GM19467 (cell line): ENCODE measurements around the gene ASTN2.

ENCODE experiments used
- ATAC-seq: cut with Tn5 transposase; IDR thresholded peaks from one replicate; pipeline ENCODE4 v1.9.1; 2021; ENCODE audit warnings: mild to moderate bottlenecking, moderate library complexity; ENCODE audit not compliant: unreplicated experiment

The ASTN2 gene

GRCh38 chr9:117368684-117369230 is 46.1 kb downstream of the ASTN2 start:
- no peak for ATAC-seq

DNA sequence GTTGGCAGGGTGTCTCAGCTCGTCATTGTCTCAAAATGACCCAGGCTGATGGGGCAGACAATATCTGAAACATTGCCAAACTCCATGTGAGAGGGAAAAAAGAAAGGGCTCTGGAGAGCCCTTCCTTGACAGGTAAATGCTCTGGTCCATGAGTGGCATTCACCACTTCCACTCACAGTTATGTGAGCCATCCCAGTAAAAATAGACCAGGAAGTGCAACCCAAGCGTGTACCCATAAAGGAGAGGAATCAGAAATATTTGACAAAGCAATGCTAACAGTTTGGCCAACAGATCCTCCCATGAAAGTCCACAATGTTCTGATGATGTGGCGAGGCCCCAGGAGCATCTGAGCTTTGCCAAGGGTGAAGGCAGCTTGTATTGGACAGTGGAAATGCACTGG is 49.4 kb downstream of the ASTN2 start:
- ATAC-seq = no peak

DNA sequence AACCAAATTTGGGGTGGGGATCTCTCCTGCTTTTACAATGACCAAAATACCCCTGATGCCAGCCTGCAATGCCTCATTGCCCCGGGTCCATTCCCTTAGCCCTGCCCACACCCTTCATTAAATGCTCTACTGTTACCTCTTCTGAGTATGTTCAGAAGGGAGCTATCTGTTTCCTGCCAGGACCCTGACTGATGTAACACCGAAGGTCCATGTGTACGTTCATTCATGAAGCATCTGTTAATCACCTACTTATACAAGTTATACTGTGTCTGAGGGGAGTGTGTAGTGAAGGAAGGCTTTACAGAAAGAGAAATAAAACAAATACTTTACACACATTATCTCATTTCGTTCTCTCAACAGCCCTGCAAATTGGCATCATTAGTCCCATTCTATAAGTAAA is 51.9 kb downstream of the ASTN2 start:
- ATAC-seq = no peak

DNA sequence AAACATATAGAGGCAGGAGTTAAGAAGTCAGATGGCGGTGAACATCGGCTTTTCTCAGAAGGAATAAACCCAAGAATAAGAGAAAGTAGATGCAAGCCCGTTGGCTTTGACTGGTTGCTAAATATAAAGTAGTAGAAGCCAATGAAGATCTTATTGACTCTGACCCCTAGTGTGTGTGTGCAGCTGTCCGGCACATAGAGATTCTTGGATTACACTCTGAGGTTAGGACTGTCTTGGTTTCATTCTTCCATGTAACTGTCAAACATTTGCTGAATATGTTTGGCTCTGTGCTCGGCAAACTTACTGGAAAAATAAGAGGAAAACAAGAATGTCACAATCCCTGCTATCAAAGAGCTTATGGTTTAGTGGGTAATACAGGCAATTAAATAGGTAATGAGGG is 54.9 kb downstream of the ASTN2 start:
- no peak for ATAC-seq

DNA sequence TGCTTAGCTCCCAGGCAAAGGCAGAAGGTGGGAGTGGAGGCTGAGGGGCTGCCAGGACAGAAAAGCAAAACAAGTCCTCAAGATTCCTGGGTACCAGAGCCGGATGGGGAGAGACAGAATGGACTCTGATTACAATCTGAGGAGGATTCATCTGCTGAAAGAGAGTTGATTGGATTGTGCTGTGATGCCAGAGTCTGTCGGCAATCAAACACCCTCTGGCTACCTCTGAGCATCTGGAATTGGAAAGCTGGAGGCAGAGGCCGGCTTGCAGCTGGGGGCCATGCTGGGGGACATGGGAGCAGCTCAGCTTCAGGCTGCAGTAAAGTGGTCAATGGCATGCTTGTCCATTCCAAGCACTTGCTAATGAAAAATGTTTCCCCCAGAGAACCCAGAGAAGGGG is 59.3 kb downstream of the ASTN2 start:
- ATAC-seq = no peak

DNA sequence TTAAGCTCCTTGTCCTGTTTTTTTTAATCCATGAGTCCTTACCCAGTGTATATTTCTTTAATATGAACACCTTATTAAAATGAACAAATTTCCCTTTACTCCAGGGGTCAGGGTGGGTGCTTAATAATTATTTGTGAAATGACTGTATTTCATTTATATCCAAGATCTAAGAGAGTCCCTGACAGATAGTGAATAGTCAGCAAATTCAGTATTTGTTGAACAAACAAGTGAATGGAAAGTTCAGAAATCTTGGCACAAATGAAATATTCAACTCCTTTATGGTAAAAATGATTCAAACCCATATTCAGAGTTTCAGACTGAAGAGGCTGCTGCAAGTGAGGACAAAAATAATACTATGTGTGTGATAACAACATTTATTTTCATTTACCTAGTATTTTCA is 59.9 kb downstream of the ASTN2 start:
- ATAC-seq = no peak

DNA sequence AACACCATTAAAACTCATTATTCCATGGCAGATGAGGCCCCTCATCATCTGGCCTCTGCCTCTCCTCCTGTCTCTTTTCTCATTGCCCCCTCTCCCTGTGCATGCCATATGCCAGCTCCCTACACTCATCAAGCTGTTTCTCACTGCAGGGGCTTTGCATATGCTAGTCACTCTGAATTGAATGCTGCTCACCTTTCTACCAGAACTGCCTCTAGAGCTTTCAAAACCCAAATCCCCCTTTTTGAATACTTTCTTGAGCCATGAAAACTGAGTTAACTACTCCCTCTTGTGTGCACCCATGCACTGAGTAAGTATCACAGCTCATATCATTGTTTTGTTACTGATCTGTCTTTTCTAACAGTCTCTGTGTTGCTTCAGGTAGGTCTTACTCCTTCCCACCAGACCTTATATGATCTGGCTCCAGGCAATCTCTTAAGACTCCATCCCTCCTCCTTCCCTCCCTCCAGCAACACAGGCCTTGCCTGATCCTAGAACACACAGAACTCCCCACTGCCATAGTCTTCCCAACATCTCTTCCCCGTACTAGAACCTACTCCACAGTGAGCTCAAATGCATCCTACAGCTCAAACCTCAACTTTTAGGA is 60.5 kb downstream of the ASTN2 start:
- ATAC-seq = no peak

DNA sequence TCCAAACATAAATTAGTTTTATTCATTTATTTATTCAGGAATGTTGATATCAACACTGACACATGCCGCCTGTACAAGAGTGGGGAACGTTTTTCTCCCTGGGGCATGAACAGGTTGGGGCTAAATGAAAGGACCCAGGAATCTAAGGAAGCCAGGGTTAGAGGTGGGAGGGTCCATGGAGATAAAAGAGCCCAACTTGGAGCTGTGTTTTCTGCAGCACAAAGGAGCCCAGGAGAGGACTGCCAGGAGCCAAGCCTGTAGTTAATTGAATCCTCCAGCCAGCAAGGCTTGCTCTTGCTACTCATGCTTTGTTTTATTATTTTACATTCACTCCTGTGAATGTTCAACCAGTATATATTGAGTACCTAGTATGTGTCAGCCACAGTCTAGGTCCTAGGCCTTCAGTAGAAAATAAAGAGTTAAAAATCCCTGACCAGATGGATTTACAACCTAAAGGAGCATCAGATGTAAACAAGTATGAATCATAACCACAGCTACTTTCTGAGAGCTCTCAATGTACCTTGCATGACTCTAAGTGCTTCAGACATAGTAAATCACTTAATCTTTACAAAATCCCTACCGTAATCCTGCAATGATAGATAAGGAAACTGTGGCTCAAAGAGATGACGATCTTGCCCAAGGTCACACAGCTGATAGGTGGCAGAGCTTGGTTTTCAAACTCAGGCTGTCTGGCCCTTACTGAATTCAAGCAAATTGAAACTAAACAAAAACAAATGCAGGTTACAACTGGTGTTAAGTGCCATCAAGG is 69.8 kb downstream of the ASTN2 start:
- ATAC-seq = no peak

GRCh38 chr9:117343427-117343826 is 71.4 kb downstream of the ASTN2 start:
- no peak for ATAC-seq

DNA sequence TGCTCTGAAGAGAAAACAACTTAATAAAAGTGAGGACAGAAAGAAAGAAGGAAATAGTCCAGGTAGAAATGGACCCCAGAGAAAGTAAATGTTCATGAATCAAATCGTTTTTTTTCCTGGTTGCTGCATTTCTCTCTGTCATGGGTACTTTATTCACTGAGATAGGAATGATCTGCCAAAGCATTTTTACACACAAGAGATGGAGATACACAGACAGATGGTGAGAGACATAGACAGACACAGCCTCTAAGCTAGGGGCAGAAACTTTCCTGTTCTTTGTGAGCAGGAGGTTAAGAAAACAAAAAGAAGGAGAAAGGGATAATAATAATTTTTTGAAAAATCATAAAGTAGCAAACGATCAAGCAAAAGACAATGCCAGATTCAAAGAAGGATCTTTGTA is 73.7 kb downstream of the ASTN2 start:
- ATAC-seq = no peak

- ATAC-seq = no peak
These were observed 74.4 kb downstream of the ASTN2 start for GRCh38 chr9:117340422-117340821.

- ATAC-seq = no peak
These were observed 78.9 kb downstream of the ASTN2 start for GRCh38 chr9:117335837-117336433.

DNA sequence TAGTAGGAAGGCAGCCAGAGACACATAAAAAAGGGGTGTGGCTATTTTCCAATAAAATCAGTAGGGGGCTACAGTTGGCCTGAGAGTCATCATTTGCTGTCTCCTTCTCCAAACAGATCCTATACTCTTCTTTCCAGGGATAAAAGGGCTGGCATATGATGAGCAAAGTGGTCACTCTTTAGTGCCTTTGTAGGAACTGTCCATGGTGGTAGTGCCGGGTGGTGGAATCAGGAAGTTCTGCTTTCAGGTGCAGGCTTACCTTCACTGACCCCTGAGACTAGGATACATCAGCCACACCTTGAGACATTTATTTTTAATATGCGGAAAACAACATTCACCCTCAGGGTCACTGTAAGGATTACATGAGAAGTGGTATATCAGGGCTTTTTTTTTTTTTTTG is 80.8 kb downstream of the ASTN2 start:
- no peak for ATAC-seq

DNA sequence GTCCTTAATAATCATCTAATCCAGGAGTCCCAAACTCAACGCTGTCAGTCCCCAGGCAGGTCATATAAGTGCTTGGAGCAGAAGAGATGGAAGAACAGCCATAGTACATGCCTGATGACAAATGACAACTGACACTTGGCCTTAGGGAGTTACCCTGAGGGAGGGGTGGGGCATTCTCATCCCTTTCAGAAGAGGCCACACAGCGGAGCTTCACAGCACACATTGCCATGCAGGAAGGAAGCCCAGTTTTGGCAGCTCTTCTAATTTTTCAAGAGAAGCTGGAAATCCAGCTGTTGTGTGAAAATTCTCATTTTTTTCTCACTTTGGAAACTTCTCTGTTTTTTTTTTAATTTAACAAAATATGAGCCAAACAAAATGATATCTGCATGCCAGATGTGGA is 89.0 kb downstream of the ASTN2 start:
- no peak for ATAC-seq

DNA sequence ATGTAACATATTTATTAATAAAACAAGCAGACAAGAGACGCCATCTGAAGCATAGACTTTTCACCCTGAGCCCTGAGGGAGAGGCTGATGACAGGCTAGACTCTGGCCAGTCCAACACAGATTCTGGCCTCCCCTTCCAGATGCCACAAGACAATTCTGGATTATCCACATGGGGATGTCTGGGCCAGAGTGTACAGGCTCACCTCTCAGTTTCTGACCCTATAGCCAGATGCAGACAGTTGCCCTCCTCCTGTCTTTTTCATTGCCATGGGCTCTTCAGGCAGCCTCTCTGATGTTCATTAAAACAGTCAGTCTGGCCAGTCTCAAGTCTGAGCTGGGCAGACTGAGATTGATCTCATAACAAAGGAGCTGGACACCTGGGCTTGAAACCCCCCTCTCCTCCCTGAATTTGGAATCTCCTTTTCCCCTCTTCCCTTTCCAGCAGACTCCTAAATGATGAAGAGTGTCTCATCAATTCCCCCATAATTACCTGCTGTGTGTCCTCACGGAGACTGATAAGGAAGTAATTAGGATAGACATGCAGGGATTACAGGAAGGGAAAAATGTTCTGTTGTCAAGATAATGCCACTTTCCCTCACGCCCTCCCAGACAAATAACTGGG is 89.6 kb downstream of the ASTN2 start:
- ATAC-seq = no peak

- ATAC-seq = no peak
These were observed 91.5 kb downstream of the ASTN2 start for GRCh38 chr9:117323390-117323789.

DNA sequence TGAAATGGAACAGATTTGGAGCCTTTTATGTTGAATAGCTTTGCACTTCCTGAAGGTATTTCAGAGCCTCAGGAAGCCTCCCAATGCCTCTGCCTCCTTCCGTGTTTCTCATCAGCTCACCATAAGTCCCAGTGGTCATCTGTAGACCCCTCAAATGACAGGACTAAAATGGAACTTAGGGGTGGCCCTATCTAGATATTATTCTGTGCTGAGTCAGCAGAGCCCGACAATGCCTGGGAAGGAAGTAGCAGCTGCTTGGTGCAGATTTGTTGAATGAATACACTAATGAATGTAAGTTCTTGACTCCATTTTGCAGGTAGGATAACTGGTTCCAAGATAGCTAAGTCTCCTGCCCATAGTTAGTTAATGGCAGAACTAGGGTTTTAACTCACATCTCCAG is 97.7 kb downstream of the ASTN2 start:
- ATAC-seq = no peak

DNA sequence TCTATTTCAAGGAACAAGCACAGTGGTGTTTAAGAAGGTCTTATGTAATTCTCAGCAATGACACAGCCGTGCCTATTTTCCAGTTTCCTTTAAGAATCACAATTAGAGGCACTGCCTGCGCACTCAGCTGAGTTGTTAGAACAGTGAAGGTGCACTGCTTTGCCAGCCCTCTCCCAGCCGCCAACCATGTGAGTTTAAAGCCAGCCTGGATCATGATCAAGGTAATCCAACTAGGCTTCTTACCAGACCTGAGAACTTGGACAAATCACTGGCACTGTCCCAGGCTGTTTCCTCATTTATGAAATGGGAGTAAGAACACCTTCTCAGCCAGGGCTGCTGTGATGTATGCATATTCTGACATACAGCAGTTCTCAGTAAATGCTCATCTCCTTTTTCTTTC is 99.6 kb downstream of the ASTN2 start:
- ATAC-seq = no peak

- ATAC-seq = no peak
These were observed 100.9 kb downstream of the ASTN2 start for GRCh38 chr9:117313989-117314388.

- no peak for ATAC-seq
These were observed 107.2 kb downstream of the ASTN2 start for GRCh38 chr9:117307701-117308100.

- no peak for ATAC-seq
These were observed 108.8 kb downstream of the ASTN2 start for GRCh38 chr9:117306032-117306431.

DNA sequence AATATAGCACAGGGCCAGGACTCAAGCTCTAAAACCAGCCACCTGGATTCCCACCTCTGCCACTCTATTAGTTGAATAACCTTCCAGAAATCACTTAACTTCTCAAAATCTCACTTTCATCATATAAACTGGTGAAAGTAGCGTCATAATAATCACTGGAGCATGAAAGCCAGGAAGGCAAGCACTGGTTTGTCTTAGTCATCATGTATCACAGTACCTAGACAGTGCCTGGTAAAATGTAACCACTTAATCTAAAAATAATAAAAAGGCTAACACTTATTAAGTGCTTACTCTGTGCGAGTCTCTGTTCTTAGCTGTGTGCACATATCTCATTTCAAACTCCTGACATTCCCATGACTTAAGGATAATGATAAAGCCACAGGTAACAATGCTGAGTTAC is 109.4 kb downstream of the ASTN2 start:
- ATAC-seq = no peak
